GM21576 (cell line): ENCODE measurements around the gene ESRRG.
"Not testable (repeated sequence)": the region's sequence is repeated elsewhere in the genome, so short reads cannot be mapped to it uniquely, and the experiment has no call there.

Source experiments
- ATAC-seq: cut with Tn5 transposase; IDR thresholded peaks from one replicate; pipeline ENCODE4 v1.9.1; 2021; ENCODE audit warnings: mild to moderate bottlenecking, moderate library complexity; ENCODE audit not compliant: unreplicated experiment

Gene ESRRG

GRCh38 chr1:216576234-216576937 lies 146.8 kb downstream of the ESRRG start:
- no peak for ATAC-seq

GRCh38 chr1:216566641-216567205 lies 156.5 kb downstream of the ESRRG start:
- ATAC-seq: no peak

- no peak for ATAC-seq
Measured at GRCh38 chr1:216563087-216563486, 160.1 kb downstream of the ESRRG start.

GRCh38 chr1:216562383-216562782 lies 160.8 kb downstream of the ESRRG start:
- no peak for ATAC-seq

GRCh38 chr1:216560527-216560926 lies 162.7 kb downstream of the ESRRG start:
- no peak for ATAC-seq

- ATAC-seq: no peak
Measured at GRCh38 chr1:216559359-216559758, 163.9 kb downstream of the ESRRG start.

- ATAC-seq: no peak
Measured at GRCh38 chr1:216555653-216556052, 167.6 kb downstream of the ESRRG start.

- ATAC-seq: no peak
Measured at GRCh38 chr1:216554934-216555333, 168.3 kb downstream of the ESRRG start.

- no peak for ATAC-seq
Measured at GRCh38 chr1:216553766-216554165, 169.5 kb downstream of the ESRRG start.

- ATAC-seq: no peak
Measured at GRCh38 chr1:216553040-216553439, 170.2 kb downstream of the ESRRG start.

GRCh38 chr1:216549796-216550195 lies 173.4 kb downstream of the ESRRG start:
- ATAC-seq: no peak

GRCh38 chr1:216542741-216543140 lies 180.5 kb downstream of the ESRRG start:
- no peak for ATAC-seq

- ATAC-seq: no peak
Measured at GRCh38 chr1:216542263-216542662, 181.0 kb downstream of the ESRRG start.

- no peak for ATAC-seq
Measured at GRCh38 chr1:216535751-216536150, 187.5 kb downstream of the ESRRG start.

- no peak for ATAC-seq
Measured at GRCh38 chr1:216535059-216535458, 188.2 kb downstream of the ESRRG start.

- ATAC-seq: no peak
Measured at GRCh38 chr1:216533776-216534175, 189.5 kb downstream of the ESRRG start.

GRCh38 chr1:216532251-216532798 lies 190.9 kb downstream of the ESRRG start:
- ATAC-seq: no peak

GRCh38 chr1:216531263-216532239 lies 191.7 kb downstream of the ESRRG start:
- ATAC-seq: no peak

- ATAC-seq: not testable (repeated sequence)
Measured at GRCh38 chr1:216529851-216530250, 193.4 kb downstream of the ESRRG start.

- ATAC-seq: peak; percentile 93
Measured at GRCh38 chr1:216528816-216529215, 194.4 kb downstream of the ESRRG start.

GRCh38 chr1:216523449-216524190 lies 199.6 kb downstream of the ESRRG start:
- ATAC-seq: no peak
